GM12878 (cell line): ENCODE results near the gene FAM221B. TPM values are rescaled to one million over a fixed set of nuclear protein-coding genes. Genes with fewer than 3 reads are reported as not detected.

Experiments
- ATAC-seq: fragments of 200-7000 bp; cut with Tn5 transposase; 3 replicates; pipeline ENCODE4 v1.9.1; 2020; ENCODE audit warnings: mild to moderate bottlenecking, moderate library complexity
- BruUV-seq: library from RNA; stranded (reverse); fragments of 400-500 nt; replicated peaks from 2 replicates; lab custom pipeline; 2021; lab: Mats Ljungman, UMichigan
- CTCF ChIA-PET: fragments of 300-600 bp; sonication (Branson Sonifier 250); formaldehyde crosslinking; extraction: SDS; loops from one replicate; lab custom pipeline; 2021; ENCODE audit warnings: inconsistent platforms; lab: Yijun Ruan, JAX
- POLR2A ChIA-PET: fragments of 350-600 bp; formaldehyde crosslinking; extraction: SDS; loops from one replicate; lab custom pipeline; 2021; ENCODE audit warnings: inconsistent platforms; lab: Charles Lee
- RAD21 ChIA-PET: fragments of 300-600 bp; sonication (Branson Sonifier 250); formaldehyde crosslinking; loops from one replicate; lab custom pipeline; 2023; ENCODE audit warnings: antibody characterized with exemption; ENCODE audit not compliant: unreplicated experiment; lab: Charles Lee
- SMC1A ChIA-PET: fragments of 300-600 bp; sonication (Branson Sonifier 250); formaldehyde crosslinking; loops from one replicate; lab custom pipeline; 2023; ENCODE audit not compliant: unreplicated experiment, uncharacterized antibody; lab: Charles Lee
- DNase-seq: peaks from one replicate; pipeline ENCODE4 v3.0.0-alpha.2; 2011; ENCODE audit warnings: low read depth, low spot score
- FAIRE-seq: peaks from 3 replicates; lab custom pipeline; 2011; peaks lifted over from hg19 to GRCh38; lab: Jason Lieb, UNC
- H2AFZ ChIP-seq: 2 replicates; pipeline ENCODE4 v1.6.0; 2011; ENCODE audit warnings: low read depth, low read length, control low read depth; ENCODE audit not compliant: control insufficient read depth
- H3K27ac ChIP-seq: 2 replicates; pipeline ENCODE4 v1.5.1; 2011; ENCODE audit warnings: control low read depth; ENCODE audit not compliant: control insufficient read depth, insufficient read depth
- H3K27me3 ChIP-seq, 2 experiments: replicated peaks in 1 of 2; 2 replicates each; pipeline versions ENCODE4 v1.6.0 to v1.6.1; 2011; ENCODE audit warnings: low read length in 1 of 2; ENCODE audit not compliant: control insufficient read depth in 2 of 2, insufficient read depth in 2 of 2
- H3K36me3 ChIP-seq, 2 experiments: 2 replicates each; pipeline ENCODE4 v1.5.1; 2011; ENCODE audit warnings: low read length in 1 of 2; ENCODE audit not compliant: control insufficient read depth in 2 of 2, insufficient read depth in 2 of 2
- H3K4me1 ChIP-seq: 2 replicates; pipeline ENCODE4 v1.6.1; 2011; ENCODE audit warnings: mild to moderate bottlenecking, low read length, moderate library complexity, mixed read lengths; ENCODE audit not compliant: control insufficient read depth, insufficient read depth
- H3K4me2 ChIP-seq: 2 replicates; pipeline ENCODE4 v1.6.0; 2011; ENCODE audit warnings: control low read depth; ENCODE audit not compliant: control insufficient read depth, insufficient read depth
- H3K4me3 ChIP-seq: fragments of 200-600 bp; sonication (generic); 2 replicates; pipeline ENCODE4 v1.5.1; 2016
- H3K79me2 ChIP-seq: 2 replicates; pipeline ENCODE4 v1.6.0; 2011; ENCODE audit warnings: low read length; ENCODE audit not compliant: control insufficient read depth, insufficient read depth
- H3K9ac ChIP-seq: 2 replicates; pipeline ENCODE4 v1.8.0; 2011; ENCODE audit warnings: low read length, control low read depth, mixed read lengths; ENCODE audit not compliant: control insufficient read depth, insufficient read depth
- H3K9me3 ChIP-seq: replicated peaks from 3 replicates; pipeline ENCODE4 v1.5.1; 2011; ENCODE audit warnings: mild to moderate bottlenecking, low read length; ENCODE audit not compliant: control insufficient read depth, insufficient read depth
- H4K20me1 ChIP-seq: 2 replicates; pipeline ENCODE4 v1.6.0; 2011; ENCODE audit not compliant: control insufficient read depth, insufficient read depth
- MYB ChIP-seq: fragments of 150-350 bp; IDR thresholded peaks from 2 replicates; pipeline ENCODE4 v1.6.1; 2014; ENCODE audit warnings: mild to moderate bottlenecking, low read depth, low read length, borderline replicate concordance
- NR2C2 ChIP-seq: IDR thresholded peaks from 2 replicates; pipeline ENCODE4 v1.6.1; 2011; ENCODE audit warnings: borderline replicate concordance, low read depth; ENCODE audit not compliant: control insufficient read depth, insufficient read length
- SREBF1 ChIP-seq: IDR thresholded peaks from 2 replicates; pipeline ENCODE4 v1.6.1; 2012; ENCODE audit warnings: mild to moderate bottlenecking, low read length
- ZNF24 ChIP-seq: fragments of 450-650 bp; IDR thresholded peaks from 2 replicates; pipeline ENCODE4 v1.6.1; 2017; ENCODE audit warnings: antibody characterized with exemption, mild to moderate bottlenecking
- WGBS: methylation state at CpG from one replicate; pipeline ENCODE4 v1.1.6; 2016; ENCODE audit warnings: low lambda C conversion rate; ENCODE audit not compliant: insufficient replicate concordance, insufficient coverage; ENCODE audit errors: missing lambda C conversion rate; 5-methylcytosine and 5-hydroxymethylcytosine counted together
- in situ Hi-C: fragments of 300-500 bp; cut with MboI; formaldehyde crosslinking; loops from 9 replicates; pipeline ENCODE4 v1.14.3; 2018; ENCODE audit warnings: mixed read lengths
- intact Hi-C: fragments of 100-400 bp; cut with micrococcal nuclease; formaldehyde crosslinking; loops from one replicate; pipeline ENCODE4 v1.14.2; 2022; ENCODE audit not compliant: unreplicated experiment
- polyA plus RNA-seq, 11 experiments: library from polyadenylated mRNA; depleted of rRNA in 4 of 11; unstranded in 6 of 11; stranded (reverse) in 5 of 11; fragments of >200 nt; fragmentation: Nextera tagmentation in 4 of 11; fragmentation: Illumina TruSeq in 1 of 11; extraction: Ambion mirVana in 4 of 11; extraction: Trizol in 1 of 11; gene quantifications; 1 replicate in 1 of 11; 2 replicates in 10 of 11; pipeline versions ENCODE4 v1.2.1 to v1.2.3, GENCODE V29; 2011 to 2016; ENCODE audit warnings: inconsistent platforms in 2 of 11, missing spikeins in 2 of 11, low read depth in 1 of 11
- total RNA-seq, 4 experiments: library from RNA; depleted of rRNA in 3 of 4; stranded (reverse); fragments of >200 nt in 3 of 4; fragmentation: Illumina TruSeq in 1 of 4; extraction: Trizol in 1 of 4; gene quantifications; 2 replicates each; pipeline versions ENCODE4 v1.2.1 to v1.2.3, GENCODE V29; 2013 to 2021
- TF ChIP-seq, protein P1 (sequence below): fragments of 450-650 bp; formaldehyde crosslinking; IDR thresholded peaks from 2 replicates; pipeline ENCODE4 v1.4.0; 2020; ENCODE audit warnings: mild to moderate bottlenecking, moderate library complexity
- TF ChIP-seq, protein P2 (sequence below): IDR thresholded peaks from 2 replicates; pipeline ENCODE4 v1.6.1; 2012; ENCODE audit warnings: mild to moderate bottlenecking, low read depth, low read length
- TF ChIP-seq, protein P3 (sequence below): IDR thresholded peaks from 2 replicates; pipeline ENCODE4 v1.6.1; 2011; ENCODE audit warnings: low read depth, mild to moderate bottlenecking, low read length, moderate library complexity, borderline replicate concordance; ENCODE audit errors: extremely low read depth
- TF ChIP-seq, protein P4 (sequence below): IDR thresholded peaks from 2 replicates; pipeline ENCODE4 v1.6.1; 2011; ENCODE audit warnings: low read depth, low read length, improper control_type of control experiment, borderline replicate concordance

FAM221B gene
- total and polyA plus RNA-seq, 10 of the 15 experiments (the other 5 are each of a cell fraction or from before 2014, with no cell fraction given): 0.02 to 0.12 (median 0.04) TPM; not detected in 5

DNA sequence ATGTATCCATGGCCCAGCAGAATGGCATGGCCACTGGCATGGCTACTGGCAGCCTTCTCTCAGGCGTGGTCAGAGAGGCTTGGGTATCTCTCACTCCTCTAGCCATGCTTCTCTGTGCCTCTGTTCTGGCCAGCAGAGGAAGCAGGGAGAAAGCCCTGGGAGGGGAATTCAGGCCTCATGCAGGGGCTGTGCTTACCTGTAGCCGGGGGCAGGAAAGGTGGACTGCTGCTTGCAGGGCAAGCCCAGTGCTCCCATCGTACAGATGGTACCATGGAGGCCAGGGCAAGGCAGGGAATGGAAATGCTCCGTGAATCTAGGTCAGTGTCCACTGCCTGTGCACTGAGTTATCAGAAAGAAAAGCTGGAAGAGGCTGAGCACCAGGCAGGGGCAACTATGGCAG lies 39.0 kb upstream of the FAM221B start:
- DNase-seq (no peak), FAIRE-seq (no peak), ATAC-seq (no peak)
- H3K4me2 ChIP-seq: no peak overlapping the region
- no peaks in the 10 kb centered on the region for H4K20me1 ChIP-seq
- SMC1A ChIA-PET: interaction anchor here (0.9 kb wide), 1 partner anchor 15 kb away, joined by 3 read pairs; no protein-coding TSS in a partner anchor
- H3K27ac ChIP-seq: no peak overlapping the region
- 43% methylated on average over 4 of the region's 4 CpGs for WGBS
- in situ Hi-C loops: no loop called here
- H3K4me1 ChIP-seq: no peaks in the 10 kb centered on the region
- TF ChIP-seq MYB: no peak
- no peak for TF ChIP-seq SREBF1
- TF ChIP-seq NR2C2: no peak
- TF ChIP-seq, protein P1, sequence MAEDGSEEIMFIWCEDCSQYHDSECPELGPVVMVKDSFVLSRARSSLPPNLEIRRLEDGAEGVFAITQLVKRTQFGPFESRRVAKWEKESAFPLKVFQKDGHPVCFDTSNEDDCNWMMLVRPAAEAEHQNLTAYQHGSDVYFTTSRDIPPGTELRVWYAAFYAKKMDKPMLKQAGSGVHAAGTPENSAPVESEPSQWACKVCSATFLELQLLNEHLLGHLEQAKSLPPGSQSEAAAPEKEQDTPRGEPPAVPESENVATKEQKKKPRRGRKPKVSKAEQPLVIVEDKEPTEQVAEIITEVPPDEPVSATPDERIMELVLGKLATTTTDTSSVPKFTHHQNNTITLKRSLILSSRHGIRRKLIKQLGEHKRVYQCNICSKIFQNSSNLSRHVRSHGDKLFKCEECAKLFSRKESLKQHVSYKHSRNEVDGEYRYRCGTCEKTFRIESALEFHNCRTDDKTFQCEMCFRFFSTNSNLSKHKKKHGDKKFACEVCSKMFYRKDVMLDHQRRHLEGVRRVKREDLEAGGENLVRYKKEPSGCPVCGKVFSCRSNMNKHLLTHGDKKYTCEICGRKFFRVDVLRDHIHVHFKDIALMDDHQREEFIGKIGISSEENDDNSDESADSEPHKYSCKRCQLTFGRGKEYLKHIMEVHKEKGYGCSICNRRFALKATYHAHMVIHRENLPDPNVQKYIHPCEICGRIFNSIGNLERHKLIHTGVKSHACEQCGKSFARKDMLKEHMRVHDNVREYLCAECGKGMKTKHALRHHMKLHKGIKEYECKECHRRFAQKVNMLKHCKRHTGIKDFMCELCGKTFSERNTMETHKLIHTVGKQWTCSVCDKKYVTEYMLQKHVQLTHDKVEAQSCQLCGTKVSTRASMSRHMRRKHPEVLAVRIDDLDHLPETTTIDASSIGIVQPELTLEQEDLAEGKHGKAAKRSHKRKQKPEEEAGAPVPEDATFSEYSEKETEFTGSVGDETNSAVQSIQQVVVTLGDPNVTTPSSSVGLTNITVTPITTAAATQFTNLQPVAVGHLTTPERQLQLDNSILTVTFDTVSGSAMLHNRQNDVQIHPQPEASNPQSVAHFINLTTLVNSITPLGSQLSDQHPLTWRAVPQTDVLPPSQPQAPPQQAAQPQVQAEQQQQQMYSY (CRISPR knock-in tag): no peak
- no peak for TF ChIP-seq ZNF24
- TF ChIP-seq, protein P2, sequence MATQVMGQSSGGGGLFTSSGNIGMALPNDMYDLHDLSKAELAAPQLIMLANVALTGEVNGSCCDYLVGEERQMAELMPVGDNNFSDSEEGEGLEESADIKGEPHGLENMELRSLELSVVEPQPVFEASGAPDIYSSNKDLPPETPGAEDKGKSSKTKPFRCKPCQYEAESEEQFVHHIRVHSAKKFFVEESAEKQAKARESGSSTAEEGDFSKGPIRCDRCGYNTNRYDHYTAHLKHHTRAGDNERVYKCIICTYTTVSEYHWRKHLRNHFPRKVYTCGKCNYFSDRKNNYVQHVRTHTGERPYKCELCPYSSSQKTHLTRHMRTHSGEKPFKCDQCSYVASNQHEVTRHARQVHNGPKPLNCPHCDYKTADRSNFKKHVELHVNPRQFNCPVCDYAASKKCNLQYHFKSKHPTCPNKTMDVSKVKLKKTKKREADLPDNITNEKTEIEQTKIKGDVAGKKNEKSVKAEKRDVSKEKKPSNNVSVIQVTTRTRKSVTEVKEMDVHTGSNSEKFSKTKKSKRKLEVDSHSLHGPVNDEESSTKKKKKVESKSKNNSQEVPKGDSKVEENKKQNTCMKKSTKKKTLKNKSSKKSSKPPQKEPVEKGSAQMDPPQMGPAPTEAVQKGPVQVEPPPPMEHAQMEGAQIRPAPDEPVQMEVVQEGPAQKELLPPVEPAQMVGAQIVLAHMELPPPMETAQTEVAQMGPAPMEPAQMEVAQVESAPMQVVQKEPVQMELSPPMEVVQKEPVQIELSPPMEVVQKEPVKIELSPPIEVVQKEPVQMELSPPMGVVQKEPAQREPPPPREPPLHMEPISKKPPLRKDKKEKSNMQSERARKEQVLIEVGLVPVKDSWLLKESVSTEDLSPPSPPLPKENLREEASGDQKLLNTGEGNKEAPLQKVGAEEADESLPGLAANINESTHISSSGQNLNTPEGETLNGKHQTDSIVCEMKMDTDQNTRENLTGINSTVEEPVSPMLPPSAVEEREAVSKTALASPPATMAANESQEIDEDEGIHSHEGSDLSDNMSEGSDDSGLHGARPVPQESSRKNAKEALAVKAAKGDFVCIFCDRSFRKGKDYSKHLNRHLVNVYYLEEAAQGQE: no peak
- TF ChIP-seq, protein P3, sequence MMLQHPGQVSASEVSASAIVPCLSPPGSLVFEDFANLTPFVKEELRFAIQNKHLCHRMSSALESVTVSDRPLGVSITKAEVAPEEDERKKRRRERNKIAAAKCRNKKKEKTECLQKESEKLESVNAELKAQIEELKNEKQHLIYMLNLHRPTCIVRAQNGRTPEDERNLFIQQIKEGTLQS: no peak
- TF ChIP-seq, protein P4, sequence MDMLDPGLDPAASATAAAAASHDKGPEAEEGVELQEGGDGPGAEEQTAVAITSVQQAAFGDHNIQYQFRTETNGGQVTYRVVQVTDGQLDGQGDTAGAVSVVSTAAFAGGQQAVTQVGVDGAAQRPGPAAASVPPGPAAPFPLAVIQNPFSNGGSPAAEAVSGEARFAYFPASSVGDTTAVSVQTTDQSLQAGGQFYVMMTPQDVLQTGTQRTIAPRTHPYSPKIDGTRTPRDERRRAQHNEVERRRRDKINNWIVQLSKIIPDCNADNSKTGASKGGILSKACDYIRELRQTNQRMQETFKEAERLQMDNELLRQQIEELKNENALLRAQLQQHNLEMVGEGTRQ: no peak
- no TSS peak for BruUV-seq
- no peaks in the 10 kb centered on the region for H3K9me3 ChIP-seq
- POLR2A ChIA-PET: interaction anchor here (0.6 kb wide), 1 partner anchor 16 kb away, joined by 3 read pairs; no protein-coding TSS in a partner anchor
- no peaks in the 10 kb centered on the region for H3K36me3 ChIP-seq
- RAD21 ChIA-PET: no interaction called here
- CTCF ChIA-PET: no interaction called here
- H3K79me2 ChIP-seq: no peaks in the 10 kb centered on the region
- H2AFZ ChIP-seq: no peak overlapping the region
- H3K9ac ChIP-seq: no peak overlapping the region
- no peak overlapping the region for H3K4me3 ChIP-seq
- no peaks in the 10 kb centered on the region for H3K27me3 ChIP-seq
- intact Hi-C loops: no loop called here
